ENCODE results near the gene GFY.
"Not testable (repeated sequence)": the region's sequence is repeated elsewhere in the genome, so short reads cannot be mapped to it uniquely, and the experiment has no call there.

GFY gene

DNA sequence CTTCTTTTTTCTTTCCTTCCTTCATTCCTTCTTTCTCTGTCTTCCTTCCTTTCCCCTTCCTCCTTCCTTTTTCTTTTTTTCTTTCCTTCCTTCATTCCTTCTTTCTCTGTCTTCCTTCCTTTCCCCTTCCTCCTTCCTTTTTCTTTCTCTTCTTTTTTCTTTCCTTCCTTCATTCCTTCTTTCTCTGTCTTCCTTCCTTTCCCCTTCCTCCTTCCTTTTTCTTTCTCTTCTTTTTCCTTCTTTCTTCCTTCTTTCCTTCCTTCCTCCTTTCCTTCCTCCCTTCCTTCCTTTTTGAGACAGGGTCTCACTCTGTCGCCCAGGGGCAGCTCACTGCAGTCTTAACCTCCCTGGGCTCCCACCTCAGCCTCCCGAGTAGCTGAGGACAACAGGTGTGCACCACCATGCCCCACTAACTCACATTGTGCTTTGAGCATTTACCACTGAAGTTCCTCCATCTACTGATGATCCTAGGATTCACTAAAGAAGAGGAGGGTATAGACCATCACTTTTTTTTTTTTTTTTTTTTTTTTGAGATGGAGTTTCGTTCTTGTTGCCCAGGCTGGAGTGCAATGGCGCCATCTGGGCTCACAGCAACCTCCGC lies 19.0 kb downstream of the GFY start:
- DNase-seq (ENCODE audit: low spot score), result not testable (repeated sequence)

GRCh38 chr19:49445997-49446396 lies 20.8 kb downstream of the GFY start:
- no peak for DNase-seq (ENCODE audit: low spot score)

DNA sequence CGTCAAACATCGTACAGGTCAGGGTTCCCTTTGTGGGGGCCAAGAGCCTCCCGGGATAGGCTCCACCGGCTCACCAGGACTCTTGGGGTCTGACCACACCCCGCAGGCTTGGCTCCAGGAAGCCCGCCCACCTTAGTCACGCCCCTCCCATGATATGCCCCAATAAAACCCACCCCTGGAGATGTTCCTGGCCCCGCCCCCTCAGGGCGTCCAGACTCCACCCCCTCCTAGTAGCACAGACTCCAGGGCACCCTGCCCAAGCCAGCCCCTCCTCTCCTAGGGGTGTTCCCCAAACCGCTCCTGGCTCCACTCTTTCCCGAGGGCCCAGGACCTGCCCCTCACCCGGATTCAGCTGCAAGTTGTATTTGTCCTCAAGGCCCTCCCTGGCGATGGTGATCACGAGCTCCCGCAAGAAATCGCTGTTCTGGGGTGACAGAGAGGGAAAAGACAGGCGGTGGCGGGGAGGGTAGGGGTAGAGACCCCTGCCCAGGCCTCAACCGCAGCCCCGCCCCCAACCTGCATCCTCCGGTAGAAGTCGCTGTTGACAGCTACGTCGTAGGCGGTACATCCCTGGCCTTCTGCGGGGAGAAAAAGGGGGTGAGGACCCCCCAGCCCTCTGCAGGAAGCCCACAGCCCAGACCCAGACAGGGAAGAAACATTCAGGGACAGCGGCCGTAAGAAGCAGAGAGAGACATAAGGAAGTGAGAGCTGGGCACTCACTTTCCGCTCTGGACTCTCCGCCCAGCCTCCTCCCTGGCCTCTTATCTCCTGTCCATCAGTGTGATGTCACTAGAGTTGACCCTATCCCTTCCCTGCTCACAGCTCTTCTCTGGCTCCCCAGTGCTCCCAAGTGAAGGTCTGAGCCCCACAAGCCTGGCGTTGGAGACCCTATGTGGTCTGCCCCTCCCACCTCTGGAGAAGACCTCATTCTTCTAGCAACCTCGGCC lies 22.6 kb downstream of the GFY start:
- no peak for DNase-seq (ENCODE audit: low spot score)

GRCh38 chr19:49448432-49448786 lies 23.2 kb downstream of the GFY start:
- DNase-seq (ENCODE audit: low spot score), result no peak

GRCh38 chr19:49450405-49450804 lies 25.2 kb downstream of the GFY start:
- no peak for DNase-seq (ENCODE audit: low spot score)

DNA sequence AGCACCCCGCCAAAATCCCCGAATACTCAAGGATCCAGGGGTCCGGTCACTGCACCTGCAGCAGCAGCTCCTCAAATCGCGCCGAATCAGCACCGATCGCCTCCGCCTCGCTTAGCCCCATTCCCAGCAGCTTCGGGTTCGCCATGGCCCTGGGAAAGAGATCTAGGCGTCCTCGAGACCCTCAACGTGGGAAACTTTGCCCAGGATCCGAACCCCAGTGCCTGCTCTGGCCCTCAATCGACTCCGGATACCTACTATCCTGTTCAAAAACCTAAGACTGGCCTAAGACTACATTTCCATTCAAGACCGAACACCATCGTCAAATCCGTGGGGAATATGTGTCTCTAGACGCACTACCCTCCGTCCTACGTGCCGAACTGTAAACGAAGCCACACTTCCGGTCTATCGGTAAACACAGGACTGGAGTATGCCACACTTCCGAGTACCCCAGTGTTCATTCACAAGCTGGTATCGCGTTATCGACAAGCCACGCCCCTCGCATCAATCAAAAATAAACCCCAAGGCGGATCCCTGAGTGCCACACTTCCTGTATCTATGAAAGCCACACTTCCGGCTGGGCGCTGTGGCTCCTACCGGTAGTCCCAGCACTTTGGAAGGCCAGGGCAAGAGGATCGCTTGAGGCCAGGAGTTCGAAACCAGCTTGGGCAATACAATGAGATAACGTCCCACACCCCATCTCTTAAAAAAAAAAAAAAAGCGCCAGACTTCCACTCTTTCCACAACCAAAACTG lies 26.4 kb downstream of the GFY start, which contains the start of gene PIH1D1:
PIH1D1 (minus strand) TSS at position 385 of the 752 bp plus-strand sequence; CDS start at position 145, 240 bp downstream.
- peak; percentile 88 for DNase-seq (ENCODE audit: low spot score)

GRCh38 chr19:49453013-49453756 lies 28.0 kb downstream of the GFY start, which contains the start of gene ALDH16A1:
Gene ALDH16A1, plus strand, starts transcription at chr19:49453225. Its CDS starts 107 bp downstream, at chr19:49453332.
- peak; percentile 94 for DNase-seq (ENCODE audit: low spot score)

GRCh38 chr19:49453757-49454240 lies 28.6 kb downstream of the GFY start:
- no peak for DNase-seq (ENCODE audit: low spot score)

DNA sequence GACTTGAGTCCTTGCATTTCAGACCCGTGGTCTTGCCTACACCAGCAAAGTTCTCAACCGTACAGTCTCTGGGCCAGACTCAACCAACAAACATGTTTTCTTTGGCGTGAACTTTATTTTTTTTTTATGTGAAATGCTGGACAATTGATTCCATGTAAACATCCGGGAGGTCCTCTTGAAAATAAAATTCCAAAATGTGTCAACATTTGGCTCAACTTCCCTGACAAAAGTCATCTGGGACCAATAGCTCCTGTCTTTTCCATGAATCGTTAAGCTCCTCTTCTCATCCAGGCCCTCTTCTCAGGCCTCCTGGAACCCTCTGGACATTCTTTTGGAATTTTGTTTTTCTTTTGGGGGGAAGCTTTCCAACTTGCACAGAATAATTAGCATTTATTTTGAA lies 30.6 kb downstream of the GFY start:
- no peak for DNase-seq (ENCODE audit: low spot score)

GRCh38 chr19:49456326-49456725 lies 31.1 kb downstream of the GFY start:
- DNase-seq (ENCODE audit: low spot score), result no peak

DNA sequence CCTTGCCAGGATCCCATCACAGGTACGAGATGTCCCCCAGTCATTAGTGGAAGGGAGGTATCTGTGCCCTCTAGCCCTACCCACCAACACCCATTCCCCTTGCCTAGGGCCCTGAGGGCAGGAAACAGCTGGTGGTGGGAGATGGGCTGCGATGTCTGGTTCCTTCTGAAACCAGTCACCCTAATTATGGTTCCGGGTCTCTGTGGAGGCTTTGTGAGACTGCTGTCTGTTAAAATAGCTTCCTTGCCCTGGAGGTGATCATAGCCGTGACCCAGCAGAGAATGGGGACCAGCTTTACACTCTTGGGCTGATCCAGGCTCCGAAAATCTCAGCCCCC lies 33.3 kb downstream of the GFY start:
- no peak for DNase-seq (ENCODE audit: low spot score)

- no peak for DNase-seq (ENCODE audit: low spot score)
Measured at GRCh38 chr19:49459388-49459787, 34.2 kb downstream of the GFY start.

GRCh38 chr19:49461130-49461529 lies 35.9 kb downstream of the GFY start:
- not testable (repeated sequence) for DNase-seq (ENCODE audit: low spot score)

DNA sequence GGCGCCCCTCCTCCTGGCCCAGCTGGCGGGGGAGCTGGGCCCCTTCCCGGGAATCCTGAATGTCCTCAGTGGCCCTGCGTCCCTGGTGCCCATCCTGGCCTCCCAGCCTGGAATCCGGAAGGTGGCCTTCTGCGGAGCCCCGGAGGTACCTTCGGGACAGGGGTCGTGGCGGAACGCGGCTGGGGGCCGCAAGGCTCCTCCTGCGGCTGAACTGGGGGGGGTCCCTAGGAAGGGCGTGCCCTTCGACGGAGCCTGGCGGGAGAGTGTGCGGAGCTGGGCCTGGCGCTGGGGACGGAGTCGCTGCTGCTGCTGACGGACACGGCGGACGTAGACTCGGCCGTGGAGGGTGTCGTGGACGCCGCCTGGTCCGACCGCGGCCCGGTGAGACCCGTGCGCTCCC lies 36.5 kb downstream of the GFY start:
- DNase-seq (ENCODE audit: low spot score), result no peak

DNA sequence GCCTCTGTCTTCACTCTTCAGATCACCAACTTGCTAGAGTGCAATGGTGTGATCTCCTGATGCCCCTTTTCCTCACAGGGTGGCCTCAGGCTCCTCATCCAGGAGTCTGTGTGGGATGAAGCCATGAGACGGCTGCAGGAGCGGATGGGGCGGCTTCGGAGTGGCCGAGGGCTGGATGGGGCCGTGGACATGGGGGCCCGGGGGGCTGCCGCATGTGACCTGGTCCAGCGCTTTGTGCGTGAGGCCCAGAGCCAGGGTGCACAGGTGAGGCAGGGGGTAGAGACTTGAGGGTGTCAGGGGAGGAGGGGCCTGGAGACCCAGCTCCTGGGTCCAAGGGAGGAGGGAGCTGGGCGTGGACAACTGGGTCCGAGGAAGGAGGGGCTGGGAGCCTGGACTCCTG lies 37.3 kb downstream of the GFY start:
- DNase-seq (ENCODE audit: low spot score), result no peak

GRCh38 chr19:49463960-49464740 lies 39.0 kb downstream of the GFY start:
- no peak for DNase-seq (ENCODE audit: low spot score)

DNA sequence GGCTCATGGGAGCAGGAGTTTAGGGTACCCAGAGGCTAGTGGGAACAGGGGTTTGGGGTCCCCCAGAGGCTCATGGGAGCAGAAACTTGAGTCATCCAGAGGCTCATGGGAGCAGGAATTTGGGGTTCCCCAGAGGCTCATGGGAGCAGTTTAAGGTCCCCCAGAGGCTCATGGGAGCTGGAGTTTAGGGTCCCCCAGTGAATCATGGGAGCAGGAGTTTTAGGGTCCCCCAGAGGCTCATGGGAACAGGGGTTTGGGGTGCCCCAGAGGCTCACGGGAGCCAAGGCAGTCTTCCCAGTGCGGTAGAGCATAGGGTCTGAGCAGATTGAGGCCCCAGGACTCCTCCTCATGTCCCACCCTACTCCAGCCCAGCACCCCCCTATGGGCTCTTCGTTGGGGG lies 40.2 kb downstream of the GFY start:
- no peak for DNase-seq (ENCODE audit: low spot score)

GRCh38 chr19:49468199-49468598 lies 43.0 kb downstream of the GFY start:
- no peak for DNase-seq (ENCODE audit: low spot score)

- DNase-seq (ENCODE audit: low spot score), result no peak
Measured at GRCh38 chr19:49468746-49469447, 43.7 kb downstream of the GFY start.

DNA sequence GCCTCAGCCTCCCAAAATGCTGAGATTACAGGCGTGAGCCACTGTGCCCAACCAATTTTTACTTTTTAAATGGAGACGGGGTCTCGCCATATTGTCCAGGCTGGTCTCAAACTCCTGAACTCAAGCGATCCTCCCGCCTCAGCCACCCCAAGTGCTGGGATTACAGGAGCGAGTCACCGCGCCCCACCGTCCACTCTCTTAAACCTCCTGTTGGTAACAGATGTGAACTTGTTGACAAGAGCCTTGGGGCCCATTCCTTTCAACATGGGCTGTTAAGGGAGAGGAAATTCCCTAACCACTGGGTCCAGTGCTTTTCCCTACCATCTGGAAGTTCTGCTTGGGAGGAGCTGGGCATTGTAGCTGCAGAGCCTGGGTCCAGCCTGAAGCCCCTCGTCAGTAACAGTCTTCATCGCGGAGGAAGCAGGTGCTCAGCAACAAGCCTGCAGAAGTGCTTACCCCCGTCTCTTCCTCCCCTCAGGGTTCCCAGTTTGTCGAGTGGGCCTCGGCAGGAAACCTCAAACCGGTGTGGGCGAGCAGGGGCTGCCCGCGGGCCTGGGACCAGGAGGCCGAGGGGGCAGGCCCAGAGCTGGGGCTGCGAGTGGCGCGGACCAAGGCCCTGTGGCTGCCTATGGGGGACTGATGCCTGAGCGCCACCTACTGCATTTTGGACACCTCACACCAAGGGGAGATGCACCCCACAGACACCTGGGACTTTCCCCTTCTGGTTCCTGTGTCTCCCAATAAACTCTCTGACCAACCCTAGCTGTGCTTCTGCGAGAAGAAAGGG lies 44.8 kb downstream of the GFY start:
- DNase-seq (ENCODE audit: low spot score), result no peak

Measured in HuH-7 (cell line).